Activated CD4-positive, CD25-positive, alpha-beta regulatory T cell treated with anti-CD3 and anti-CD28 coated beads, Interleukin-2, amount 50 U/mL, for 24 hours (primary cell): ENCODE results near the gene TMEM234.
A peak's percentile ranks its signal among the peaks of the same experiment; 100 is the strongest.

Experiments
- ATAC-seq, 2 donors: fragments of 150-1000 bp; cut with Tn5 transposase; one replicate each; pipeline ENCODE4 v1.10.0; 2021; ENCODE audit warnings: mild to moderate bottlenecking in 1 of 2, moderate library complexity in 1 of 2

The TMEM234 gene

DNA sequence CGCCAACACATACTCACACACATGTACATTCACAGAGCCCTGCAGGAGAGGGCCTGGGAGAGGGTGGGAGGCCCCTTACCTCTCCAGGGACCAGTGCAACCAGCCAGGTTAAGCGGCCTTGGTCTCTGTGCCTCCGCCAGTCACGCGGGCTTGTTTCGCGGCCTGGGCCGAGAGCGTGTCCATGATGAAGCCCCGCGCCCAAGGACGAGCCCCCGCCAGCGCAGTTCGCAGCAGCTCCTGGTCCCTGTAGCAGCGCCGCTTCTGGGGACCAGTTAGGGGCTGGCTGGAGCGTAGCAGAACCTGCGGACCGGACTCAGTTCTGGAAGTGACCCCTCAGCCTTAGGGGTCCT is 17.6 kb upstream of the TMEM234 start:
- no peak for ATAC-seq

DNA sequence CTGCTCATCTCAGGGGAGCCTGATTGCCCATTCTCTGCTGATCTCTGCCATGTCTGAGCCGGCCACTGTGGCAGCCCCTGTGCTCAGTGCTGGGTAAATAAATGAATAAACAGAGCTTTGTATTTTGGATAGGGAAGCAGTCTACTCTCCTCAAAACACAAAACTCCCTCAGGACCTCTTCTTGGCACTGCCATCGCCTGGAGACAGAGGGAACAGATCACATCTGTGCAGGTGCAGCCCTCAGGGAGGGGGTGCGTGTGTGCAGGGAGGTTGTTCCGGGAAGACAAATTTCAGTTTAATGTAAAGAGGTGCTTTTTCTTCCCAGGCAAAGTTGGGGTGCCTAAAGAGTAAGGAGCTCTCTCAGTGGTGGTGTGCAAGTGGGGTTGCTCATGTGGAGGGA is 17.2 kb upstream of the TMEM234 start:
- no peak for ATAC-seq

DNA sequence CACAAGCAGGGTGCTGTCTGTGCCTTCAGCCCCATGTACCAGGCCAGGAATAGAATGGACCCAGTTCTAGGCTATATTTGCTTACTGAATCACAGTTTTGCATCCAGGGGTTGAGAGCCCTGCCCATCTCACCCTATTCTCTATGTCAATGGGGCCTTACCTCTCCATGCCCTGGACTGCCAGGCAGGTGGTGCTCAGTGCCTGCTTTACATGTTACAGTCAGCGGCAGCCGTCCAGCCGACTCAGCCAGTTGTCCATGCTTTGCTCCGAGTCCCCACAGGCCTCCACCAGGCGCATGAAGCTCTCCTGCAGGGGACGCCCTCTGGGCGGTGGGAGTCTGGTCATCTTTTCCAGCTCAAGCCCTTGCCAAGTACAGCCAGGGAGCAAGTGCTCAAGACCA is 12.6 kb upstream of the TMEM234 start:
- no peak for ATAC-seq

DNA sequence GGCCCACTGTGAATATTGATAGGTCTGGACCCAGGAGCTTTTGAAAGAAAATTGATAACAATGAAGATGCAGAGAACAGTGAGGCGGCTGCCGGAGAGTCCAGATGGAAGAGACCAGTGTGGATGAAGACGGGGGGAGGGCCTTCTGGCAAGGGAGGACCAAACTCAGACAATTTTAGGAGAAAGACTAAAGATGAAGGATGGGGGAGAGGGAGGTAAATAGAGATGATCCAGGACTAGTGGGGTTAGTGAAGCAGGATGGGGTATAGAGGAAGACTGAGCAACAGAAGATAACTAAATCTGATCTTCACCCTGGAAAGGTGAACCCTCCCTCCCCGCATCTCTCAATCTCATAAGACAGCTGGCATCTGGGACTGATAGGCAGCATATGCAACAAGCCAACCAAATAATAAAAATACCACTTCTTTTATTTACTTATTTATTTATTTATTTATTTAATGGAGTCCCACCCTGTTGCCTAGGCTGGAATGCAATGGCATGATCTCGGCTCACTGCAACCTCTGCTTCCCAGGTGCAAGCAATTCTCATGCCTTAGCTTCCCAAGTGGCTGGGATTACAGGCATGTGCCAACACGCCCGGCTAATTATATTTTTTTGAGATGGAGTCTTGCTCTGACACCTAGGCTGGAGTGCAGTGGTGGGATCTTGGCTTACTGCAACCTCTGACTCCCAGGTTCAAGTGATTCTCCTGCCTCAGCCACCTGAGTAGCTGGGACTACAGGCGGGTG is 10.6 kb upstream of the TMEM234 start:
- ATAC-seq: no peak

DNA sequence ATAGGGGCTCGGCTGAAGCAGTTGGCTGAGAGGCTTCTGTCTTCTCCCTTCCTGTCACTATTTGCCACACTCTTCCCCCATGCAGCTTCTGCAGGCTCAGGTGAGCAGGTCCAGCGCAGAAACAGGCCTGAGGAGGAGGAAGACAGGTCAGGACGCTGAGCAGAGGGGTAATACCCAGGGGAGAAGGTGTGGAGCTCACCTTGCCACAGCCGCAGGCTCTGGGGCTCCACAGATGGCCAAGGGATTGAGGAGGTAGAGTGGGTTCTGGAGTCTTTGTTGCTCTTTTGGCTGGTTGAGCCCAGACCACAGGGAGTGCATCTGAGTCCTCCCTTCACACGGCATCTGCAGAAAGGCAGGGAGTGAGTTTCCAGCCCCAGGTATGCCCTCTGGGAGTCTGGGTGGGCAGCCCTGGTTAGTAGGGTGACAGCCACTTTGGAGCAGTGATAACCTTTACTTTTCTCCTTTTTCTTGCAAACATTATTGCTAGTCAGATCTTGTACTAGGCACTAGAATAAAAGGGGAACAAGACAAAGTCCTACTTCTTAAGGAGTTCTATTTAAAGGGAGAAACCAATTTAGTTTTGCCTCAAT is 9.8 kb upstream of the TMEM234 start:
- ATAC-seq: no peak

DNA sequence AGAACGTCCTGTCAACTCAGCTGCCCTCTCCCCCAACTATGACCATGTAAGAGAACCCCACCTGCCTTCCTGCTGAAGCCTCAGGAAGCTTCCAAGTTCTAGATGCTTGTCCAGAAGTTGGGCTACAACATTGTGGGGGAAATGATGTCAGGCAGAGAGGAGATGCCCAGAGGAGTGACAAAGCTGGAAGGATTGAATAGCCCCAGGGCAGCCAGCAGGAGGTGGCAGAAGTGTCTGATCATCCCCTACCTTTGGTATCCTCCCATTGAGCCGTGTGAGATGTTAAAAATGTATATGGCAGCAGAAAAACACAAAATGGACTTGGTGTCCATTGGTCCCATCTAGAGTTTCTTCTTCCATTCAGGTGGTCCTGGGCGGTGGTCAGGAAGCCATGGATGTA is 6.6 kb upstream of the TMEM234 start:
- ATAC-seq: no peak

DNA sequence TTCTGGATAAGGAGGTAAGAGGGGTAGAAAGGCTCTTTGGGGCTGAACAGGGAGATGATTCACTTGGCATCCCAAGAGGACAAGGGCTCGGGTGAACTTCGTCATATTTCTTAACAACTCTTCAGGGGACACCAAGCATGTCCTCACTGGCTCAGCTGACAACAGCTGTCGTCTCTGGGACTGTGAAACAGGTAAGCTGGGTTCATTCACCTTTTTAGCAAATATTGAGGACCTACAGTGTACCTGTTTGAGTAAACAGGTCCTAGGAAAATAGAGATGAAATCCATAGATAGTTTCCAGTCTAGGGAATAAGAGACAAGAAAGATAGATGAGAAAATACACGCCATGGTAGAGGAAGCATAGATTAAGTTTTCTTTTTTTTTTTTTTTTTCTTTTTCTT is 2.1 kb upstream of the TMEM234 start:
- no peak for ATAC-seq

DNA sequence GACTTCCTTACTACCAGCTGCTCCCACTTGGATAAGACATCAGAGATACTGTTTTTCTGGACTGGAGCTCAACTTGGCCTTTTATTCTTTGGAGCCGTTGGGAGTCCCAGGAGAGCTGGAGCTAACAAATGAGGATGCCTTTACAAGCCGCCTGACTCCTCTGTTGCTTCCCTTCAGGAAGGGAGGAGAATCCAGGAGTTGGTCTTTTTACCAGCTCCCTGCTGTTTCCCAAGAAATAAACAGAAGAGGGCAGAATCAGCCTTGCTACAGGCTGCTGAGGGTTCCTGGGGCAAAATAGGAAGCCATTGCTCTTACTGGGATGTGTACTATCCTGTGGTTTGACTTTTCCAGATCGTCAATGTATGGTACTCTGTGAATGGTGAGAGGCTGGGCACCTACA is 1.5 kb upstream of the TMEM234 start:
- no peak for ATAC-seq

DNA sequence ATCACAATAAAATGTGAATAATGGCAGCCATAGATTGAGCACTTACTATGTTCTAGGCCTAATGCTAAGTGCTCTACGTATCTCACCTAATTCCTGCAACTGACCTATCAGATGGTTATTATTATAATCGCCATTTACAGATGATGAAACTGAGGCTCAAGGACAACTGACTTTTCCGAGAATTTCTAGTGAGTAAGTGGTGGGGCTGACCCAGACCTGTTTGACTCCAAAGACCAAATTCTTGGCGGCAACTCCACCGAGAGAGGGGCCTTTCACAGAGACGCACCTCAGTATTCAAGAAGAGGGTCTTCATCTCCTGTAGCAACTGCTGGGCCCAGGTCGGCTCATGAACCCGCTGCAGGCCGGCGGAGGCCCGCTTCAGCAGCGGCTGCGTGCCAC is 573 bp downstream of the TMEM234 start:
- ATAC-seq: no peak

DNA sequence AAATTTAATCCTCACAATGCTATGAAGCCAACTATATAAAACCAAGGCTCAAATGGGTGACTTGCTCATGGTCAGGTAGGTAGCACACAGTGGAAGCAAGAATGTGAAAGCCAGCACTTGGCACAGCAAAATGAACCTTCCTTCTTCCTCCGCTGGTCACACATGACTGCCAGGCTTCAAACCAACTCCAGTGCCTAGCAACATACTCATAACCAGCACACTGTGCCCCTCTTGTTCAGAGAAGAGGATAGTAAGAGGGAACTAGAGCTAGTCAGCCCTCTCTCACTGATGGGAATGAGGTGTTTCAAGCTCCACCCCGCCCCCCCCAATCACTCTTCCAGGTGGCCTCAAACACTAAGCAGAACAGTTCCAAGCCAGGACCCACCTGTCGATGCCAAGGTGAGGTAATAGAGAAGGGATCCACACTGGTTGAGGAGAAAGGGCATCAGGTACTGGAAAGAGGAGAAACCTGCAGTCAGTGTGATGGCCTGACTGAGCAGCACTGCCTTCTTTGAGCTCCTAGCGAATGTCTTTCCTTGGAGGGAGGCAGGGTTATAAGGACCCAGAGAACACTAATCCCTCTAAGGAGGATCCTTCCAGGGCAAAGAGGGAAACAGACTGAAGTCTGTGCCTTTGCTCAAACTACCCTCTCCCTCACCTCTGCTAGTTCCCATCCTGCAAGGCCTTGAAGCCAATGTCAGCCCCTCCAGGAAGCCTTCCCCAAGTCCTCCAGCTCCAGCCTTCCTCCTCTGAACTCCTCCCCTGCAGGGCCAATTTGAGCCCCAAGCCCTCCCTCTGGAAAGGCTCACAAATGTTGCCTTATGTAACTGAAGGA is 1.2 kb downstream of the TMEM234 start:
- no peak for ATAC-seq

DNA sequence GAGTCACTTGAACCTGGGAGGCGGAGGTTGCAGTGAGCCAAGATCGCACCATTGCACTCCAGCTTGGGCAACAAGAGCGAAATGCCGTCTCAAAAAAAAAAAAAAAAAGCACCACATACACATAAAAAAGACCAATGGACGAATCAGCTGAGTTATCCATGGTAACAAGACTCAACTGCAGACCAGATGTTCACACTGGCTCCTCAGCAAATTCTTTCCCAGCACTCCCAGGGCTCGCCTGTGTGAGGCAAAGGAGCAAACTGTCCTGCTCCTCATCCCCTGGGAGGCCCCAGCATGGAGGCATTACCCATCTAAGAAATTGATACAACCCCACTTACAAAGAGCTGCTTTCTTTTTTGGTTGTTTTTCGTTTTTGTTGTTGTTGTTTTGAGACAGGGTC is 3.1 kb downstream of the TMEM234 start:
- no peak for ATAC-seq

DNA sequence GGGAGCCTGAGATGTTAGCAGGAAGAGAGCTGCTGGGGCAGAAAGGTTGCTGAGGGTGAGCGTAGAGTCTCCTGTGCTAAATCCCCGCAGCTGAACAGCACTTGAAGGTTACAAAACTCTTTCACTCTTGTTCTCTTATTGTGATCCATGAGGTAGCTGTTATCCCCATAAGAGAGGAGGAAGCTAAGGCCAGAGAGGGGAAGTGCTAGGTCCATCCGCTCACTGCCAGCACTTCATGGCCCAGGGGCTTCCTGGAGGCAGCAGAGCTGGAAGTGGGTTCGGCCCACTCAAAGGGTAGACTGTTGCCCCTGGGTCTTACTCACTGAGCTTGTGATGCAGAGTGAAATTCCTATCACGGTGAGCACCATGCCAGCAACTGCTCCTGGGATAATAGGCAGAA is 5.6 kb downstream of the TMEM234 start:
- ATAC-seq: no peak

DNA sequence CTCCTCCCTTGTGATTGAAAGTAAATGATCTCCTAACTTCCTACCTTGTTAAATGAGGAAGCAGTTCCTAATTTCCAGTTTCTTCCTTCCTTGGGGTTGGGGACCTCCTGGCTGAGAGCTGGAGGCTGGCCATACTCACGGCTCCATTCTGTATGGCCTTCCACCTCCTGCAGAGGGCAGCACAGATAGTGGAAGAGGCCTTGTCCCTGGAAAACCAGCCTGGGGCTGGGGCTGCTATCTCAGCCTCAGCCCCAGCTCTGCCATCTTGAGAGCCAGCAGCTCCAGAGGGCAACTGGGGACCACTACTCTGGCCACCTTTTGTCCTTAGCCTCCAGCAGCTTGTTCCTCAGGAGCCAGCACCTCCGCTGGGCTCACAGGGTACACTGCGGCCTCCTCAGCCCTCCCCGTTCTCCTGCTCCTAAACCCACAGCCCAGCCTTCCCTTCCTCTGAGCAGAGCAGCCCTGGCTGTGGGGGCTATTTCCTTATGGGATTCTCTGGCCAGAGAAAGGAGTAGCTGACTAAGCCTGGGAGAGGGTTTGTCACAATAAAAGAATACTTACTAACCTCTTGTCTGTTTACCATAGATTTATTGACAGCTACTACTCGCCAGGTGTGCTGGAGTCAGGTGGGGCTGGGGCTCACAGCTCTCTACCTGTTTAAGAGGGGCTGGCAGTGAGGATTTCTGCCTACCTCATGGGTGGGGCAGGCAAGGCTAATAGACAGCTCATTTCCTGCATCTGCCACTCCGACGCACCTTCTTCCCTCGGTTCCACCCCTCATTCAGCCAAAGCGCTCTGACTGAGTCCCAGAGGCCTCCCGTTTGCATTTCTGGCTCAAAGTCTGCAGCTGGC is 6.3 kb downstream of the TMEM234 start:
- peak; percentile 80 to 83 for ATAC-seq

DNA sequence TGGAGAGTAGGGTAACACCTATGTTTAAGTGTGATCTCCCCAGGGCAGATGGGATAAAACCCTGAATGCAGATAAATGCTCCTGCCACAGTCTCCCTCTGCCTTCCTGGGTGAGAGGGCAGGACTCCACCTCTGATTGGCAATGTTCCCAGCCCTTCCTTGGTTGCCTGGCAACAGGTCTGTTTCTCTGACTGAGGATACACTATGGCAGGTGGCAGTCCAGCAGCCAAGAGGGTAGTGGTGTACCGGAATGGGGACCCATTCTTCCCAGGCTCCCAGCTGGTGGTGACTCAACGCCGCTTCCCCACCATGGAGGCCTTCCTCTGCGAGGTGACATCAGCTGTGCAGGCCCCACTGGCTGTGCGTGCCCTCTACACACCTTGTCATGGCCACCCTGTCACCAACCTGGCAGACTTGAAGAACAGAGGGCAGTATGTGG is 13.2 kb downstream of the TMEM234 start, which contains the start of gene DCDC2B:
DCDC2B (plus strand) TSS at position 199 of the 438 bp plus-strand sequence; CDS start at position 204, 5 bp downstream.
- no peak for ATAC-seq

DNA sequence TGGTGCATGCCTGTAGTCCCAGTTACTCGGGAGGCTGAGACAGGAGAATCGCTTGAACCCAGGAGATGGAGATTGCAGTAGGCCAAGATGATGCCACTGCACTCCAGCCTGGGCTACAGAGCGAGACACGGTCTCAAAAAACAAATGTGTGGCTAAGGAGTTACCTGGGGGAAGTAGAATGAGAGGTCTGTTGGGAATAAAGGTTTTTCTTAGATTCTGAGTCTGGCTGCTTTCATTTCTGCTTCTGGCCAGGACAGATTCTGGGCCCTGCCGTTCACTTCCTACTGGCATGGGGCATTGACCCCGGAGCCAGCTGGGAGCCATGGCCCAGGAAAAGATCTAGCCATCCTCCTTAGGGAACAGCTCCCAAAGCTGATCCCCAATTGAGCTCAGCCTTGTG is 13.7 kb downstream of the TMEM234 start:
- ATAC-seq: no peak

DNA sequence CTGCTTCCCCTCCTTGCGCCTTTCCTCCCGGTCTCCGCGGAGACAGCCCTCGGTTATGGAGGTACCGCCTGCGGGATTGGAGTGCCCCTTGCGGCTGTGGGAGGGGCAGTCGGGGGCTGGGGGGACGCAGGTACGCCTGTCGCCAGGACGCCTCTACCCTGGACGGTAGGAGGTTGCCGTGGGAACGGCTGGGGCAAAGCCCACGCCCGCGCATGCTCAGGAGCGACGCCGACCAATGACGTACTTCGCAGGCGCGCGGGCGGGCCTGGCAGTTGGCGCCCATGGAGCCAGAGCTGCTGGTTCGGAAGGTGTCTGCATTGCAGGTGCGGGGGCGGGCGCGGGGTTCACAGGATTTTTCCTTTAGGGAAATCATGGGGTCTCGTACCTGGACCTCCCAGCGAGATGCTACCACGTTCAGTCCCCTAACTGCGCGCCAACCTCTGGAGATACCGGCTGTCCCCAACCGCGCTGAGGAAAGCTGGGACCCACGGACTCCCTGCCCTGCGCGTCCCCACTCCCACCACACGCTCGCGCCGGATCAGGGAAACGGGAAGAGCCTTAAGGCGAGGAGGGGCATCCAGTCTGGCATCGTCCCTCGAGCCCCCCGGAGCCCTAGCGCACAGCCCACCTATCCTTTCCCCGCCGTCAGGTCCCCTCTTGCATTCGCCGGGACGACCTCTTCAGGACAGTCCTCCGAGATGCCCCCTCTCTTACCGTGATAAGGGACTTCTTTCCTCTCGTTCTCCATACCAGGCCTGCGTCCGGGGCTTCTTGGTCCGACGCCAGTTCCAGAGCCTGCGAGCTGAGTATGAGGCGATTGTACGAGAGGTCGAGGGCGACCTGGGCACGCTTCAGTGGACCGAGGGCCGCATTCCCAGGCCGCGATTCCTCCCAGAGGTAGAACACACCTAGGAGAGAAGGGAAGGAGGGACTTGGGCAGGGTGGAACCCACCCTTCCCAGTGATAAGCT is 16.5 kb downstream of the TMEM234 start, which contains the start of gene IQCC:
IQCC (plus strand) TSS at position 271 of the 970 bp plus-strand sequence; CDS start at position 282, 11 bp downstream.
- ATAC-seq: peak; percentile 77 to 79

DNA sequence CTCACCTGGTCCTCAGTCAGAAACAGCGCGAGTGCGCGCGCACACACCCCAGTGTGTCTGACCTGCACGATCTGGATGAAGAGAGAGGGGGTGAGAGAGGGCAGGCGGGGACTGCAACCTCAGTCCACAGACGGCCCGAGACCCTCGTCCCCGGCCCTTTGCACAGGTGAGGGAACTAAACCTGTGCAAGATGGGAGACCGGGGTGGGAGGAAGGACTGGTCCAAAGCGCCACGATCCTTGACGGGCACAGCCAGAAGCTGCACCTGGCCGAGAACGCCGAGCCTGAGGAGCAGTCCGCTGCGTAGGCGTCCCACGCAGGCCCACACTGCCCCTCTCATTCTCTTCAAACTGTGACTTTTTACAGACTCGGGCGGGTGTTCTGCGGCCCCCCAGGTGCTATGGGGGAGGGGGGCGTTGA is 17.2 kb downstream of the TMEM234 start:
- ATAC-seq: no peak

DNA sequence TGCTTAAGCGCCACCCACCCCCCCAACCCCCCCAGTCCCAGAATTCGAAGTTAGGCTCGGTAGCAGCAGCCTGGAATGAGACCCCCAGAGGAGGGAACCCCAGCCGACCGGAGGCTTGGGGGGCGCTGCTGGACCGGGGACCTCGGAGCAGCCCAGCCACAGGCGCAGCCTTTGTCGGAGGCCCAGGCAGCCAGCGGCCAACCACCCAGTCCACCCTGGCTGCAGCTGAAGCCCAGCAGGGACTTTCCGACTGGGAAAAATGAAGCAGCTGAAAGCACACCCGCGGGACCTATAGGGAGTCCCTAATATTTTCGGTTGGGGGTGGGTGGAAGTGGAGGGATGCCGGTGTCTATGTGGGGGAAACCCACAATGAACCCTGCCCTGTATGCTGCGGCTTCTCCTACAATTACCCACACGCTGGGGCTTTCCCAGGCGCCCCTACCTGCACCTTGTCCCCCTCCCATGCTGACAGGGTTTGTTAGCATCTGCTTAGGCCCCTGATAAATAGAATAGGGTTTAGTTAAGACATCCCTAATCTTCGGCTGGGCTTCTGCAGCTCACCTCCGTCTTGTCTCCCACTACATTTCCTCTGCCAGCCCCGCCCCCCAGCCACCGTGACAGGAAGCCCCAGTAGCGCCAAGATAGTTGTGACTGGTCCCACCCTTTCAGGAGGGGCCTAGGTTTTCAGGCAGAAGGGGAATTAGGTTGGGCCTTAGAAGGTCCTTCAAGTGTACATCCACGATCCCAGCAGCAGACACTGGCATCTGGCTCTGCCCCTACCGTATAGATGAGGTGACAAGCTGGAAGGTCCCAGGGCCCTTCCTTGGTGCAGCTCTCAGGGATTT is 20.9 kb downstream of the TMEM234 start:
- peak; percentile 50 to 52 for ATAC-seq

DNA sequence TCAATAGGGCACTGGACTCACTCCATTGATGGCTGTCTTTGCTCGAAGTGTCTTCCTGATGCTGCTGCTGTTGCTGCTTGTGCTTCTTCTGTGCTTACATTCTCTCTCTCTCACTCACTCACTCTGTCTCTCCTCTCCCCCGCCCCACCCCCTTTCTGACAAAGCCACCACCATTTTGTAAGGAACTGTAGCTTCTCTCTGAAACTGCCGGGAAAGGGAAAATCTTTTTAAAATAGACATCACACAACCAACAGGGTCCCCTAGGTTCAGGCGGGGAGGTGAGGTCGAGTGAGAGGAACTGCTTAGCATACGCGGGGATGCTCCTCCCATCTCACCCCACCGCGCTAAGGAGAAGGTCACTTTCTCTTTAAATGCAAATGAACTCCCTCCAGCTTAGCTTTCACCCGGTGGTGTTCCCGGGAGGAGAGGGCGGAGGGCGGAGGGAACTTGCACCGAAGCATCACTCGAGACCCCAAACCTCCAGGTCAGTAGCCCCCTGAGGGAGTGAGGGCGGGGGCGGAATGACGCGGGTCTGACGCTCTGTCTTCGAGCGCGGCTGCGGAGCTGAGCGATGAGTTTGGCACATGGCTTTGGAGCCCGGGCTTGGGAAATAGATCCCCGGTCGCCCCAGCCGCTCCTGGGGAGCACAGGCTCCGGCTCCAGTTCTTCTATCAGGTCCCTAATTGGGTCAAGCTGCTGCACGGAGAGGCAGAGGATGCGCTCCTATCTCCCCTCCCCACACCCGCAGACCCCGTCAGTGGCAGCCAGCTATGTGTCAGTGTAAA is 21.7 kb downstream of the TMEM234 start, which contains the start of gene CCDC28B:
CCDC28B (plus strand) TSS at position 370 of the 785 bp plus-strand sequence. CDS start 1,341 bp downstream, outside the sequence.
- peak; percentile 34 to 44 for ATAC-seq
